GM21717 (cell line): ENCODE results near the gene BUB1.
"Not testable (repeated sequence)": the region's sequence is repeated elsewhere in the genome, so short reads cannot be mapped to it uniquely, and the experiment has no call there.

Source experiments
- ATAC-seq: cut with Tn5 transposase; IDR thresholded peaks from one replicate; pipeline ENCODE4 v1.9.1; 2021; ENCODE audit warnings: mild to moderate bottlenecking, moderate library complexity; ENCODE audit not compliant: unreplicated experiment

BUB1 gene

GRCh38 chr2:110677530-110678456 is at the start of gene BUB1:
Gene BUB1 (minus strand): TSS chr2:110678063. CDS start chr2:110677995, 68 bp downstream.
- peak; percentile 65 for ATAC-seq

DNA sequence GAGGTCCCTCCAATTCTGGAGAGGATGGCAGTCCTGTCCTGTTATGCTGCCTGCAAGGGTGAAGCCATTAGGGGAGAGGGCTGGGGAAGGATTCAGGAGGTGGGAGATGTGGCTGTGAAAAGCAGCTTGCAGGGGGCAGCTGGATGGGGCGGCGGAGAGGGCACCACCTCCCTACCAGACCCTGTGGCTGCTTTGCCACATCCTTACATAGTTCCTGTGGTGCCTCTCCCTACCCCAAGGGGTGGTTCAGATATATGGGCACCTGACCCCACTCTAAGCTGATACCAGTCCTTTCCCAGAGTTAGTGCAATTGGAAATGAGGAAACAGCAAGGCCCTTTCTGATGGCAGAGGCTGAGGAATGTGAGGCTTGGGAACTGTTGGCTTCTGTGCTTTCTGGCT is 48.4 kb upstream of the BUB1 start:
- no peak for ATAC-seq

DNA sequence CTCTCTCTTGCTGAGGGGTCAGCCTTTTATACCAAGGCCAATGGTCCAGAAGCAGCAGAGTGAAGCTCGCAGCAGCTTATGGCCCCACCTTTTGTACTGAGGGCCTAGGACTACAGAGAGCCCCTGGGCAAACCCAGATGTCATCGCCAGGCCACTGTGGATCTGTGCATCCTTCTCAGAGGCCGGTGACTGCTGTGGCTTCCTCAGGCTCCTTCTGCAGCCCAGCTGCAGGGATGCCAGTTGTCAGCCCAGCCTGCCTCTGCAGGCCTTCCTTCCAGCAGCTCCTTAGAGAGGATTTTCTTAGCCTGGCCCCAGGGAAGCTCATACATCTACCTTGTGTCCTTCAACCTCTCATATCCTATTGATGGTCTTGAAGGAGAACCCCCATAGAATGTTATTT is 48.0 kb upstream of the BUB1 start:
- ATAC-seq = no peak

- no peak for ATAC-seq
Observed at GRCh38 chr2:110725370-110725769, 47.5 kb upstream of the BUB1 start.

GRCh38 chr2:110724820-110725219 is 47.0 kb upstream of the BUB1 start:
- no peak for ATAC-seq

- ATAC-seq = no peak
Observed at GRCh38 chr2:110720547-110720946, 42.7 kb upstream of the BUB1 start.

GRCh38 chr2:110718990-110719389 is 41.1 kb upstream of the BUB1 start:
- ATAC-seq = no peak

- ATAC-seq = no peak
Observed at GRCh38 chr2:110718382-110718781, 40.5 kb upstream of the BUB1 start.

- no peak for ATAC-seq
Observed at GRCh38 chr2:110717734-110718133, 39.9 kb upstream of the BUB1 start.

GRCh38 chr2:110716959-110717645 is 39.2 kb upstream of the BUB1 start:
- no peak for ATAC-seq

GRCh38 chr2:110714452-110715224 is 36.8 kb upstream of the BUB1 start:
- ATAC-seq = no peak

DNA sequence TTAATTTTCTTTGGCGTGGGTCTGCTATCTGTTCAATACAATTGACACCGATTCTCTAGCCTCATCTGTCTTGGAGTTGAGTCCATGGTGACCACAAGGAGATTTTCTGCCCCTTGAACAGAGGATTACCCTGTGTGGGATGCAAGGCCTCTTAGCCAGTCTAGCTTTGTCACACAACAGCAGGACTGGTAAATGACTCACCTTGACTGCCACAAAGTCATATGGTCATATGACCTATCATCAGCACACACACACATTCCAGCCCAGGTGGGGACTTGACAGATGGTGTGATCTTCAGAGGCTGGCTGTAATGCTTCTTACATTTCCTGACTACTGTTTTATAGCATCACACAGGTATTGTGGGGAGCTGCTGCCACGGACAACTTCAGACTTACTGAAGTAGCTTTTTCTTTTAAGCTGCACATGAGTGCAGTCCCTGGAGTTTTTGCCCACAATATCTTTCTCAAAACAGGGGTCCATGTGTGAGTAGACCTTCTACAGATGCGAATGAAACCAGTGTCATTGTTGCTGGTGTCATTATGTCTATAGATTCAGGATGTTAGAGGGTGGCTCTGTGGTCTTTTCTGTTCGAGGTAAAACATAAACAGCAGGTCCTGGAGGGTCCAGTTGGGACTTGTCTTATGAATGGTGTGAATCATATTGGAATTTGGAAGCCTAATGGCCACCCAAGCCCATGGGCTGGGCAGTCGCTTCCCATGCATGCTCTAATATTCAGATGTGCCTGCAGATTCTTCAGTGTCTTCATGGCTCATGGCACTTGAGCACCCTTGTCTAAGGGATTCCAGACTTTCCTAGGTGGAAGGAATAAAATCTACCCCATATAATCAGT is 35.9 kb upstream of the BUB1 start:
- no peak for ATAC-seq

- no peak for ATAC-seq
Observed at GRCh38 chr2:110712737-110713136, 34.9 kb upstream of the BUB1 start.

DNA sequence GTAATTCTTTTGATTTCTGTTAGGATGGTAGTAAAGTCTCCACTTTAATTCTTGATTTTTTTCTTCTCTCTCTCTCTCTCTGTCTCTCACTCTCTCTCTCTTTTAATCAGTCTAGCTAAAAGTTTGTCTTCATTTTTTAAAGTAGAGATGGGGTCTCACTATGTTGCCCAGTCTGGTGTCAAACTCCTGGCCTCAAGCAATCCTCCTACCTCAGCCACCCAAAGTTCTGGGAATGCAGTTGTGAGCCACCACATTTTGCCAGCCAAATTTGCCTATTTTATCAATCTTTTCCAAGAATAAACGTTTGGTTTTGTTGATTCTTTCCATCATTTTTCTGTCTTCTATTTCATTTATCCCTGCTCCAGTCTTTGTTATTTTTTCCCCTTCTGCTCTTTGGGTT is 30.6 kb upstream of the BUB1 start:
- no peak for ATAC-seq

- ATAC-seq = no peak
Observed at GRCh38 chr2:110707386-110707965, 29.6 kb upstream of the BUB1 start.

GRCh38 chr2:110702514-110703380 is 24.9 kb upstream of the BUB1 start:
- no peak for ATAC-seq

GRCh38 chr2:110698253-110698652 is 20.4 kb upstream of the BUB1 start:
- ATAC-seq = not testable (repeated sequence)

DNA sequence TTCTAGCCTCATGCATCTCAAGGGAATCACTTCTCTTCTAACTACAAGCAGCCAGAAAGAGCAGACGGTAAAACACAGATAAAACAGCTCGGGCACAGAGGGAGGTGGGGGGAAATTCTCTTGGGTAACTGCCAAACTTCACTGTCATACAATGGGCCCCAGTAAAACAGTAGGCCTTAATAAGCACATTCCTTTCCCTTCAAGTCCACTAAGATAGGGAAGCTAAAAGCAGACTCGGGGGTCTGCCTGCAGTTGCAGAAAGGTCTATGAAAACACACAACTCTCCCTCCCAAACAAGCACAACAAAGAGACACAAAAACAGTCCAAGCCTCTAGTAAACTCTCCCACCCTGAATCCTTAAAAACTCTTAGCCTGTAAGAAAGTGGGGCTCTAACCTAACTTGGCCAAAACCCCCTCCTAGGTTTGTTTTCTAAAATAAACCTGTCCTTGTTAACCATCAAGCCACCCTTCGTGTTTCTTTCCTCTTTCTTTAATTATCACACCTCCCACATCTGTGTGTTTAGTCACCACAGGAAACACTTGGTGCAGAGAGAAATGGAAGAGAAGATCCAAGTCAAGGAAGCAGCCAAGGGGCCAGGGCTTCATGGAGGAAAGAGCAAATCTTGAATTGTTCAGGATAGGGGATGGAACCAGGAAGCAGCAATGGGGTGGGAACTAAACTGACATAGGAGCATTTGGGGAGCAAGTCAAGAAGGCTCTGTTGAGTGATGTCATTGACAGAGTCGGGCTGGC is 17.5 kb upstream of the BUB1 start:
- ATAC-seq = not testable (repeated sequence)
